GM18858 (cell line): ENCODE data around the gene ACP2.
"Not testable (repeated sequence)": the region's sequence is repeated elsewhere in the genome, so short reads cannot be mapped to it uniquely, and the experiment has no call there.

Experiments used
- ATAC-seq: cut with Tn5 transposase; IDR thresholded peaks from one replicate; pipeline ENCODE4 v1.9.1; 2021; ENCODE audit not compliant: unreplicated experiment

ACP2 gene

DNA sequence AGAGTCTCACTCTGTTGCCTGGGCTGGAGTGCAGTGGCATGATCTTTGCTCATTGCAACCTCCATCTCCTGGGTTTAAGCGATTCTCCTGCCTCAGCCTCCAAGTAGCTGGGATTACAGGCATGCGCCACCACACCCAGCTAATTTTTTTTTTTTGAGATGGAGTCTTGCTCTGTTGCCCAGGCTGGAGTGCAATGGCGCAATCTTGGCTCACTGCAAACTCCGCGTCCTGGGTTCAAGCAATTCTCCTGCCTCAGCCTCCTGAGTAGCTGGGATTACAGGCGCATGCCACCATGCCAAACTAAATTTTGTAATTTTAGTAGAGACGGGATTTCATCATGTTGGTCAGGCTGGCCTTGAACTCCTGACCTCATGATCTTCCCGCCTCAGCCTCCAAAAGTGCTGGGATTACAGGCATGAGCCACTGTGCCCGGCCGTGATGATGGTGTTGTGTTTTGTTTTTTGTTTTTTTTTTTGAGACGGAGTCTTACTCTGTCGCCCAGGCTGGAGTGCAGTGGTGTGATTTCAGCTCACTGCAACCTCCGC, 40.5 kb downstream of the ACP2 start:
- not testable (repeated sequence) for ATAC-seq

DNA sequence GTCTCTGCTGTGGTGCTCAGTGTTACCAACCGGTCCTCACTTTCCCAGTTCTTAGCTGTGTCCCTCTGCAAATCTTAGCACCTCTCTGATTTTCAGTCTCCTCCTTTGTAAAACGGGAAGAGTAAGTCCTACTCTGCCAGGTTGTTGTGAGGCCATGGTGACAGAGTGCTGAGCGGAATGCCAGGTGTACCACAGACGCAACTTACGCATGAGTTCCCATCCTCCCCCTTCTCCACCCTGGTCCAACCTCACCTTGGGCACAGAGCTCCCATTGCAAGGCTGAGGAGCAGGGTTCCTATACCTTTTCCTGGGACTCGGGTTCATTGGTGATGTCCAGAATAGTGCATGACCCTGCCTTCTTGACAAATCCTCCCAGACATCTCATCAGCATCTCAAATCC, 41.2 kb downstream of the ACP2 start:
- ATAC-seq, result no peak

DNA sequence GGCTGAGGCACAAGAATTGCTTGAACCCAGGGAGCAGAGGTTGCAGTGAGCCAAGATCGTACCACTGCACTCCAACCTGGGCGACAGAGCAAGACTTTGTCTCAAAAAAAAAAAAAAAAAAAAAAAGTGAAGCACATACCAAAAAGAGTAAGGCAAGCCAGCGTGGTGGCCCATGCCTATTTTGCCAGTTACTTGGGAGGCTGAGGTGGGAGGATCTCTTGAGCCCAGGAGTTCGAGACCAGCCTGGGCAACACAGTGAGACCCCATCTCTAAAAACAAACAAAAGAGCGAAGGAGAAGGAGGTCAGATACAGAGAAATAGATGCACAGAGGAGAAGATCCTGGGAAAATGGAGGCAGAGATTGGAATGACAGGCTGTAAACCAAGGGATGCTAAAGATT, 42.0 kb downstream of the ACP2 start:
- not testable (repeated sequence) for ATAC-seq

DNA sequence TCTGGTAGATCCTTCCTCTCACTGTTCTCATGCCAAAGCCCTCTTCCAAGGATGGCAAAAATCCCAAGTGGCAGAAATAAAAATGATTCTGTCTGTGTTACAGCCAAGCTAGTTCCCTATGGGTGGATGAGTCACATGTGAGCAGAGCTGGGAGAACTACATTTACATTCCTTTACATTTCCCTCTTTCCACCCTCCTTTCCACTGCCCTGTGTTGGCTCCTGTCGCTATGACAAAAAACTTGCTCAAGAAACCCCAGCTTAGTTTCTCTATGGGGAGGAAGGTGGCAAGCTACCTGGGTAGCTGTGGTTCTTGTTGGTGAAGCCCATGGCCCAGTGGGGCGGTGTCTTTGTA, 44.0 kb downstream of the ACP2 start:
- no peak for ATAC-seq

DNA sequence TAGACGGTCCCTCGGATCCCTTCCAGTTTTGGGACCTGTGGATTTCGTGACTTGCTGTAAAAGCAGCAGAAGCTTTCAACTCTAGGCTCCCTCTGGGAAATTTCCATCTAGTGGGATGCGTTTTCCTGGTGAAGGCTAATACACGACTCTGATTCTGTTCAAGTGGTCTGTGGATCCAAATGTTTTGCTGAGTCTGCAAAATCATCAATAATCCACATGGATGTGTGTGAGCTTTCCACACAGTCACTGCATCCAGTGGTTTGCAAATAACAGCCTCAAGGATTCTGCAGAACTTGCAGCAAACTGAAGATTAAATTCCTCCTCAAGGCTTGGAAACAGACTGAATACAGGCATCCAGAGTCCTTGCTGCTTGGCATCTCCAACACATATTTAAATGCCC, 46.0 kb downstream of the ACP2 start:
- ATAC-seq, result no peak

DNA sequence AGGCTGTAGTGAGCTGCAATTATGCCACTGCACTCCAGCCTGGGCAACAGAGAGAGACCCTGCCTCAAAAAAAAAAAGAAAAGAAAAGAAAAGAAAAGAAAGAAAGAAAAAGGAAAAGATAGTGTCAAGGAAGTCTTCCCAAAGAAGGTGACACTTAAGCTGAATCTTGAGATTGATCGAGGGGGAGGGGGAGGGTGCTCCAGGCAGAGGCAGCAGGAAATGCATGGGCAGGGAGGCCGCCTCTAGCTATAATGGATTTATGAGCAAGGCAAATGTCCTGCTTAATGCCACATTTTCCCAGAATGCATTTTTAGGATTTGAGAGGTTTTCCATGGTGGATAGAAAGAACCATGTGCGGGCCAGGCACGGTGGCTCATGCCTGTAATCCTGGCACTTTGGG, 47.6 kb downstream of the ACP2 start:
- no peak for ATAC-seq

DNA sequence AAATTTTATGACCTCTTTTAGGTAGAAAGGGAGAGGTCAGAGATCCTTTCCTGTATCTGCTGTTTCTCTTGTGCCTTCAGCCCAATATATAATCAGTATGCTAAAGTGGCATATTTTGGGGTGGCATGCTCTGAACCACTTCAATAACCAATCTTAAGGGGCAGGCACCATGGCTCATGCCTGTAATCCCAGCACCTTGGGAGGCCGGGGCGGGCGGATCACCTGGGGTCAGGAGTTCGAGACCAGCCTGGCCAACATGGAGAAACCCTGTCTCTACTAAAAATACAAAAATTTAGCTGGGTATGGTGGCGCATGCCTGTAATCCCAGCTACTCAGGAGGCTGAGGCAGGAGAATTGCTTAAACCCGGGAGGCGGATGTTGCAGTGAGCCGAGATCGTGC, 50.5 kb downstream of the ACP2 start:
- ATAC-seq, result not testable (repeated sequence)

DNA sequence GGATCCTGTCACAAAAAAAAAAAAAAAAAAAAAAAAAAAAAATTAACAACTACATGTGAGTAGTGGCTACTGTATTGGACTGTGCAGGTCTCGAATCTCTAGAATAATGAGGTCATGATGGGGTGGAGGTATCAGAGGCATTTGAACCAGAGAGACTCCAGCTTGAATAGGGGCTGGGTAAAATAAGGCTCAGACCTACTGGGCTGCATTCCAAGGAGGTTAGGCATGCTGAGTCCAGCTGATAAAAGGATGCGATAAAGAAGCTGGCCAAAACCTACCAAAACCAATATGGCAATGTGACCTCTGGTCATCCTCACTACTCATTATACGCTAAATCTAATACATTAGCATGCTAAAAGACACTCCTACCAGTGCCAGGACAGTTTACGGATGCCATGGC, 56.5 kb downstream of the ACP2 start:
- ATAC-seq, result no peak

DNA sequence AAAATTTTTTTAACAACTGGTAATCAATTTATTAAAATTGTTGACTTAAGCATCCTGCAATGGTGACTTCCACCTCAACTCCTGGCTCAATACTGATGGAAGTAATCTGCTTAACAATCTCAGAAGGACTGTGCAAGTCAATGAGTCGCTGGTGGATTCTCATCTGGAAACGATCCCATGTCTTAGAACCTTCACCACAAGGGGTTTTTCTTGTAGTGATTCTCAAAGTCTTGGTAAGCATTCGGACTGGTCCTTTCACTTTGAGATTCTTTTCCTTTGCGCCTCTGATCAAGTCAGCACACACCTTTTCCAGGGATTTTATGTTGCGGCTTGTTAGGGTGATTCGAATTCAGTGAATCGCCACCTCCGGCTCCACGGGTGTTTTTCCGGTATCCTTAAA, 57.5 kb downstream of the ACP2 start:
- not testable (repeated sequence) for ATAC-seq
